ENCODE data around the gene ERC2. TPM values are rescaled to one million over a fixed set of nuclear protein-coding genes. Genes with fewer than 3 reads are reported as not detected.

The ERC2 gene
- total and polyA plus RNA-seq, 12 donors: 0.22 to 4.2 (median 1.7) TPM

GRCh38 chr3:55567615-55568014 is 900.7 kb downstream of the ERC2 start:
- intact Hi-C loops (cut with DNase I): no loop called here
- TF ChIP-seq, protein P1, sequence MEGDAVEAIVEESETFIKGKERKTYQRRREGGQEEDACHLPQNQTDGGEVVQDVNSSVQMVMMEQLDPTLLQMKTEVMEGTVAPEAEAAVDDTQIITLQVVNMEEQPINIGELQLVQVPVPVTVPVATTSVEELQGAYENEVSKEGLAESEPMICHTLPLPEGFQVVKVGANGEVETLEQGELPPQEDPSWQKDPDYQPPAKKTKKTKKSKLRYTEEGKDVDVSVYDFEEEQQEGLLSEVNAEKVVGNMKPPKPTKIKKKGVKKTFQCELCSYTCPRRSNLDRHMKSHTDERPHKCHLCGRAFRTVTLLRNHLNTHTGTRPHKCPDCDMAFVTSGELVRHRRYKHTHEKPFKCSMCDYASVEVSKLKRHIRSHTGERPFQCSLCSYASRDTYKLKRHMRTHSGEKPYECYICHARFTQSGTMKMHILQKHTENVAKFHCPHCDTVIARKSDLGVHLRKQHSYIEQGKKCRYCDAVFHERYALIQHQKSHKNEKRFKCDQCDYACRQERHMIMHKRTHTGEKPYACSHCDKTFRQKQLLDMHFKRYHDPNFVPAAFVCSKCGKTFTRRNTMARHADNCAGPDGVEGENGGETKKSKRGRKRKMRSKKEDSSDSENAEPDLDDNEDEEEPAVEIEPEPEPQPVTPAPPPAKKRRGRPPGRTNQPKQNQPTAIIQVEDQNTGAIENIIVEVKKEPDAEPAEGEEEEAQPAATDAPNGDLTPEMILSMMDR (IDR thresholded peaks at IDR 0.05): no peak
- no peaks in the 10 kb centered on the region for H3K9me3 ChIP-seq

DNA sequence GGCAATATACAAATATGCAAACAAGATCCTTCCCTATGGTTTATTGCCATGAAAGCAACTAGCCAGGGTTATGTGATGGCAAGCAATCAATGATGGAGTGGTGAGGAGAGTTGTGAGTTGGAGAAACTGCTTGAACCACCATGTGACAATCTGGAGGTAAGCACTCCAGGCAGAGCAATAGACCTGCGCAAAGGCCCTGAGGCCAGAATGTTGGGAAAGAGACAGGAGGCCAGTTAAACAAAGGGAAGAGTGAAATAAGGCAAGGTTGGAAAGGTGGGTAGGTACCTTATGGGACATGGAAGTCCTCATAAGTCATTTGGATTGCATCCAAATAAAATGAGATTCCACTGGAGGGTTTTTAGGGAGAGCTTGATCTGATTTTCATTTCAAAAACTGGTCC is 901.1 kb downstream of the ERC2 start:
- no peak for ATAC-seq
- 100% methylated on average over 1 of the region's 1 CpG for WGBS, 2 donors
- intact Hi-C loops (cut with DNase I): no loop called here

More at GRCh38 chr3:55567615-55568014, 900.7 kb downstream of the ERC2 start:
- ATAC-seq (no peak), DNase-seq (no peak)
- H3K27ac ChIP-seq: no peak overlapping the region
- no peak overlapping the region for H3K4me3 ChIP-seq
- WGBS, 2 donors: 71 to 82% methylated on average over 3 of the region's 3 CpGs
- H3K4me1 ChIP-seq: peaks cover 0 to 13% (median 0%) of the 10 kb centered on the region in 9 donors
- H3K27me3 ChIP-seq: peaks cover 0 to 7% (median 0%) of the 10 kb centered on the region in 7 donors
- no peaks in the 10 kb centered on the region for H3K36me3 ChIP-seq

GRCh38 chr3:55565521-55565920 is 902.7 kb downstream of the ERC2 start:
- H3K27me3 ChIP-seq: no peaks in the 10 kb centered on the region
- TF ChIP-seq, protein P1 (IDR thresholded peaks at IDR 0.05): no peak
- H3K9me3 ChIP-seq: no peaks in the 10 kb centered on the region
- H3K4me1 ChIP-seq: no peaks in the 10 kb centered on the region
- DNase-seq: no peak
- H3K4me3 ChIP-seq: no peak overlapping the region
- 85 to 90% methylated on average over 3 of the region's 3 CpGs for WGBS, 2 donors
- intact Hi-C loops (cut with DNase I): no loop called here
- no peak overlapping the region for H3K27ac ChIP-seq
- no peaks in the 10 kb centered on the region for H3K36me3 ChIP-seq
- ATAC-seq: no peak

More for the DNA sequence above, 901.1 kb downstream of the ERC2 start:
- Histone ChIP-seq H3K36me3 (no peaks in the 10 kb centered on the region), H3K27me3 (peaks cover 0 to 5% (median 0%) of the 10 kb centered on the region in 7 donors), H3K4me1 (peaks cover 0 to 8% (median 0%) of the 10 kb centered on the region in 9 donors), H3K4me3 (no peak overlapping the region), H3K9me3 (no peaks in the 10 kb centered on the region), H3K27ac (no peak overlapping the region)
- TF ChIP-seq, protein P1 (IDR thresholded peaks at IDR 0.05): no peak
- DNase-seq: no peak

DNA sequence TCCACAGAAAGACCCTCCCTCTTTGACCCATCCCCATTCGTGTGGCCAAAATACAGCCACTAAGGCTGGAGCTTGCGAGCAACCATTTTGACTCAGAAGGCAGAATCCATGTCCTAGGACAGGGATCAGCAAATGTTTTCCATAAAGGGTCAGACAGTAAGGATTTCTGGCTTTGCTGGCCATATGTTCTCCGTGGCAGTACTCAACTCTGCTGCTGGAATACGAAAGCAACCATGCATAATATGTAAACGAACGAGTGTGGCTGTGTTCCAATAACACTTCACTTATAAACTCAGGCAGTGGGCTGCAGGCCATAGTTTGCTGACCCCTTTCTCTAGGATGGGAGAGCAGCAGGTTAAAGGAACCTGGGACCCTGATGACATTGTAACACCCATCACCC is 903.5 kb downstream of the ERC2 start:
- Histone ChIP-seq H3K4me3 (no peak overlapping the region), H3K27ac (no peak overlapping the region), H3K9me3 (no peaks in the 10 kb centered on the region), H3K27me3 (no peaks in the 10 kb centered on the region), H3K4me1 (no peaks in the 10 kb centered on the region), H3K36me3 (no peaks in the 10 kb centered on the region)
- no peak for ATAC-seq
- 70 to 78% methylated on average over 6 of the region's 6 CpGs for WGBS, 2 donors
- intact Hi-C loops (cut with DNase I): no loop called here
- no peak for DNase-seq
- TF ChIP-seq, protein P1 (IDR thresholded peaks at IDR 0.05): no peak

Measured in heart right ventricle (tissue), 16 donors.